Spleen (tissue), 7 donors: ENCODE results near the gene MMAB.

Experiments
- CTCF ChIP-seq, 11 experiments: fragments of 200-600 bp in 7 of 11; fragments of 450-650 bp in 4 of 11; sonication (generic) in 4 of 11; IDR thresholded peaks in 8 of 11; conservative IDR thresholded peaks in 3 of 11; 1 replicate in 7 of 11; 2 replicates in 4 of 11; pipeline versions ENCODE4 v1.4.0 to v1.8.0; 2016 to 2021; ENCODE audit warnings: antibody characterized with exemption in 11 of 11, inconsistent platforms in 4 of 11, mild to moderate bottlenecking in 1 of 11
- POLR2A ChIP-seq, 3 donors: fragments of 450-650 bp; IDR thresholded peaks; one replicate each; pipeline ENCODE4 v1.5.1; 2017; ENCODE audit warnings: antibody characterized with exemption in 3 of 3, mild to moderate bottlenecking in 1 of 3
- POLR2AphosphoS5 ChIP-seq, 3 donors: sonication (generic); formaldehyde crosslinking; IDR thresholded peaks; one replicate each; pipeline ENCODE4 v1.5.1; 2017; ENCODE audit warnings: antibody characterized with exemption in 3 of 3
- donor health status: DM: no; HTN: no; CAD: no; lungs with moderate emphysema.
- donor health status: DM: no; HTN: no; CAD: no.
- donor health status: DM: no; HTN: no; CAD: no.

GRCh38 chr12:109535863-109536250, 37.4 kb downstream of the MMAB start:
- TF ChIP-seq CTCF (IDR thresholded peaks at IDR 0.05 in 8 of 11, conservative IDR thresholded peaks at IDR 0.05 in 3 of 11) (no peak), POLR2A (IDR thresholded peaks at IDR 0.05) (no peak), POLR2AphosphoS5 (IDR thresholded peaks at IDR 0.05) (no peak)
